A549 treated with GW870086 at 1 μM for 4 hours (cell line): Measurements from ENCODE around the gene NTHL1. TPM values are rescaled to one million over a fixed set of nuclear protein-coding genes. Genes with fewer than 3 reads are reported as not detected.

Experiments
- total RNA-seq: library from RNA; stranded (reverse); fragments of 200-300 nt; extraction: Qiagen RNA extraction; gene quantifications from 5 replicates; pipeline ENCODE4 v1.2.3, GENCODE V29; 2022; ENCODE audit warnings: low read depth

Gene NTHL1
- 37.9 to 51.7 TPM (median 44.3 TPM) in 5 replicates for total RNA-seq

DNA sequence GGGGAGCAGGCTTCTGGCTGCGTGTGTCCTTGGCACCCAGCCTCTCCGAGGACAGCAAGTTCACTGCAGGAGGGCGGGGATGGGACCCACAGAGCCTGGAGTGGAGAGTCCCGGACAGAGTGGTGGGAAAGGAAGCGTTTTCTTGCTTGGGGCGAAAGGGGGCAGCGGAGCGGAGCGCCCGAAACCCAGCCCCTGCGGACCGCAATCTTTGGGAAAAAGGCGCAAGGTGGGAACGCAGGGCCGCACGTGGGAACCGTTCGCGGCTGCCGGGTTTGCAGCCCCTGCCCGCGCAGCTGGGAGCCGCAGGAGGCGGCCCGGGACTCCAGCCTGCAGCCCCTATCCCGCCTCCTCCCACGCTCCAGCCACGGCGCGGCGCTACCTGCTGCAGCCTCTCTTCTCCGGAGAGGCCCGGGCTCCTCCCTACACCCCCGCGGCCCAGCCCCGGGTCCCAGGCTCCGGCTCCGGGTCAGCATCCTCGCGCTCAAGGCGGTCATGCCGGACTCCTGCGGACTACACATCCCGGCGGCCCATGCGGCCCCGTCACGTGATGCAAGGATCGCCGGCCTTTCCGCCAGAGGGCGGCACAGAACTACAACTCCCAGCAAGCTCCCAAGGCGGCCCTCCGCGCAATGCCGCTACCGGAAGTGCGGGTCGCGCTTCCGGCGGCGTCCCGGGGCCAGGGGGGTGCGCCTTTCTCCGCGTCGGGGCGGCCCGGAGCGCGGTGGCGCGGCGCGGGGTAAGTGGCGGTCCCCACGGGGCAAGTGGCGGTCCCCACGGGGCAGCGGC is at the start of gene NTHL1, which contains the start of gene TSC2:
NTHL1 (minus strand) TSS at position 505 of the 786 bp plus-strand sequence; CDS start at position 494, 11 bp downstream.
TSC2 (plus strand) TSS at position 656 of the 786 bp plus-strand sequence. CDS start 631 bp downstream, outside the sequence.

DNA sequence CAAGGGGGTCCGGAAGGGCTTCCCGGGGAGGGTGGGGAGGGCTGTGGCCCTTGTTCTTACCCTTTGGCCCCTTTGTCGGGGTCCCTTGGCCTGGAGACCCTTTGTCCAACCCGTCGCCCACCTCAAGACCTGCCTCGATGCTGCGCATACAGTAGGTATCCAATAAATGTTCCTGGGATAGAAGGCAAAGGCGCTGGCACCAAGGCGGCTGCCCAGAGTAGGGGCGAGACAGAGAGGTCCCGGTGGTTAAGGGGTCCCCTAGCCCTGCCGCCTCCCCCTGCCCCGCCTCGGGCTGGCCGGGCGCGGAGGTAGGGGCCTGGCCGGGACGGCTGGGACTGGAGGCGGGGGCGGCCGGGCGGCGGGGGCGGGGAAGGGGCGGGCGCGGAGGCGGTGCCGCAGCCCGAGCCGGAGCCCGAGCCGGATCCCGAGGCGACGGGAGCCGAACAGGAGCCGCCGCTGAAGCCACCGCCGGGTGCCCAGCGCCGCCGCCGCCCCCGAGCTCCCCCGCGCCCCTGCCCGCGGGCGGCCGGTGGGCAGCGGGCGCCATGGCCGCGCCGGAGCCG is 21.1 kb downstream of the NTHL1 start, which contains the start of gene NHERF2:
NHERF2 (plus strand) TSS at position 442 of the 563 bp plus-strand sequence; CDS start at position 546, 104 bp downstream.

DNA sequence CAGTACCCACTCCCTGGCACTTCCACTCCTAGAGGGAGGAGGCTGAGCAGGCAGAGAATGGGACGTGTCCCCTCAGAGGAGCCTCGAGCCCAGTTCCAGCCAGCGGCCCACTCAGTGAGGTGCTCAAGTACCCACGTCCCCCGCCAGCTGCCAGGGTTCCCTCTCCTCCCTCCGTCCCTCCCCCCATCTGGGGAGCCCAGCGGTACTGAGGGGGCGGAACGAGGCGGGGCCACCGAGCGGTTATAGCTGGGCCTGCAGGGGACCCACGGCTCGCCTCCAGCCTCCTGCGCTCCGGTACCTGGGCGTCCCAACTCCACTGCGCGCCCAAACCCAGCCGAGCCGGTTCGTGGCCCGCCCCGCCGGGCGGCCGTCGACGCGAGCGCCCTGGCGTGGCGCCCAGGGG is 28.1 kb downstream of the NTHL1 start, which contains the start of gene NPW:
NPW (plus strand) TSS at position 268 of the 403 bp plus-strand sequence.

DNA sequence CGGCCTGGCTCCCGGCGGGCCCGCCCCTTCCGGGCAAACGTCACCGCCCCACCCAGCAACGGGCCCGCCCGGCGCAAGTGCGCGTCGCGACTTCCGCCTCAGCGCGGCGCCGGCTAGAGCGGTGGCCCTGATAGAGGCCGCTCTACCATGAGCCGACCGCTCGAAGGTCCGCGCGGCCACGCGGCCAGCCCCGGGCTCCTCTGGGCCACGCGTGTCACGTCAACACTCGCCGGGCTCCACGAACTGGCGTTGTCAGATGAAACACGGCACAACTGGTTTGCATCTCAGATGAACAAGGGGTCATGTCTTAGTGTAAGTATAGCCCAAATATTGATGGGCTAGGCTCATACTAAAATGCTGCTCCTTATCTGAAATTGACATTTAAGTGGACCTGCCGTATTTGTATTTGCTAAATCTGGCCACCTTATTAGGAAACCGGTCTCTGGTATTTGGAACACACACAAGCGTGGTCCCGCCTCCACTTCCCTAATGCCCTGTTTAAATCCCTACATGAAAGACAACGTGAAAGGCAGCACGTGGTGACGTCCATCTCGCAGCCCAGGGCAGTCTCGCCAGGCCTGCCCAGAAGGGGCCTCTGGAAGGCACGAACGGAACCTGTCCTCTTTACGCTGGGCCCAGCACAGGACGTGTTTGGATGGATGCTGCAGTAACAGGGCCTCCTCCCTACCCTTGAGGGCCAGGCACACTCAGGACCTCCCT is 37.7 kb downstream of the NTHL1 start, which contains the start of gene ZNF598:
ZNF598 (minus strand) TSS at position 31 of the 720 bp plus-strand sequence.

Other genes with a start within 250 kb of the NTHL1 start
- 61.5 to 70.0 TPM (median 66.3 TPM) in 5 replicates for gene HAGH, start 221.0 kb downstream of the NTHL1 start, total RNA-seq
- 46.1 to 51.7 TPM (median 46.8 TPM) in 5 replicates for gene FAHD1, start 220.6 kb downstream of the NTHL1 start, total RNA-seq
- 1.2 to 2.1 TPM (median 1.5 TPM) in 5 replicates for gene MEIOB, start 175.7 kb downstream of the NTHL1 start, total RNA-seq
- gene HS3ST6, start 129.4 kb downstream of the NTHL1 start, total RNA-seq: 1.4 to 2.7 TPM (median 2.2 TPM) in 5 replicates
- gene MSRB1, start 104.6 kb downstream of the NTHL1 start, total RNA-seq: 33.4 to 43.1 TPM (median 40.4 TPM) in 5 replicates
- 0.13 to 0.21 TPM in 2 of 5 replicates, not detected in the others for gene RPL3L, start 93.1 kb downstream of the NTHL1 start, total RNA-seq
- gene NDUFB10, start 88.3 kb downstream of the NTHL1 start, total RNA-seq: 238 to 320 TPM (median 255 TPM) in 5 replicates
- 4,023 to 5,272 TPM (median 5,225 TPM) in 5 replicates for gene RPS2, start 83.0 kb downstream of the NTHL1 start, total RNA-seq
- gene RNF151, start 81.0 kb downstream of the NTHL1 start, total RNA-seq: not detected in 5 replicates
- 28.5 to 41.0 TPM (median 37.8 TPM) in 5 replicates for gene TBL3, start 75.8 kb downstream of the NTHL1 start, total RNA-seq
- 0.25 to 0.58 TPM (median 0.37 TPM) in 3 of 5 replicates, not detected in the others for gene NOXO1, start 66.4 kb downstream of the NTHL1 start, total RNA-seq
- gene GFER, start 63.6 kb downstream of the NTHL1 start, total RNA-seq: 21.9 to 49.2 TPM (median 39.8 TPM) in 5 replicates
- 5.5 to 8.3 TPM (median 8.1 TPM) in 5 replicates for gene SYNGR3, start 57.9 kb downstream of the NTHL1 start, total RNA-seq
- 43.7 to 60.1 TPM (median 56.5 TPM) in 5 replicates for gene ZNF598, start 38.0 kb downstream of the NTHL1 start, total RNA-seq
- 0.44 to 1.7 TPM (median 0.85 TPM) in 5 replicates for gene NPW, start 28.0 kb downstream of the NTHL1 start, total RNA-seq
- gene NHERF2, start 20.9 kb downstream of the NTHL1 start, total RNA-seq: 48.2 to 73.8 TPM (median 68.4 TPM) in 5 replicates
- gene TSC2, start 151 bp upstream of the NTHL1 start, total RNA-seq: 30.8 to 44.5 TPM (median 43.0 TPM) in 5 replicates
- gene PKD1, start 88.1 kb upstream of the NTHL1 start, total RNA-seq: 36.9 to 55.8 TPM (median 48.0 TPM) in 5 replicates
- 2.4 to 4.9 TPM (median 2.9 TPM) in 5 replicates for gene RAB26, start 100.8 kb upstream of the NTHL1 start, total RNA-seq
- 37.1 to 58.7 TPM (median 50.7 TPM) in 5 replicates for gene TRAF7, start 107.9 kb upstream of the NTHL1 start, total RNA-seq
- gene CASKIN1, start 148.8 kb upstream of the NTHL1 start, total RNA-seq: 0.35 to 0.55 TPM (median 0.45 TPM) in 5 replicates
- gene MLST8, start 157.6 kb upstream of the NTHL1 start, total RNA-seq: 38.1 to 52.1 TPM (median 49.1 TPM) in 5 replicates
- 3.6 to 6.2 TPM (median 5.0 TPM) in 5 replicates for gene BRICD5, start 163.0 kb upstream of the NTHL1 start, total RNA-seq
- 18.4 to 32.7 TPM (median 32.3 TPM) in 5 replicates for gene PGP, start 167.0 kb upstream of the NTHL1 start, total RNA-seq
- 15.7 to 26.0 TPM (median 24.9 TPM) in 5 replicates for gene E4F1, start 175.8 kb upstream of the NTHL1 start, total RNA-seq
- gene DNASE1L2, start 188.6 kb upstream of the NTHL1 start, total RNA-seq: 0.80 to 1.7 TPM (median 1.6 TPM) in 5 replicates
- 47.7 to 92.0 TPM (median 91.2 TPM) in 5 replicates for gene ECI1, start 203.8 kb upstream of the NTHL1 start, total RNA-seq
- gene RNPS1, start 220.3 kb upstream of the NTHL1 start, total RNA-seq: 248 to 285 TPM (median 258 TPM) in 5 replicates